ENCODE measurements around the gene NDFIP2.

DNA sequence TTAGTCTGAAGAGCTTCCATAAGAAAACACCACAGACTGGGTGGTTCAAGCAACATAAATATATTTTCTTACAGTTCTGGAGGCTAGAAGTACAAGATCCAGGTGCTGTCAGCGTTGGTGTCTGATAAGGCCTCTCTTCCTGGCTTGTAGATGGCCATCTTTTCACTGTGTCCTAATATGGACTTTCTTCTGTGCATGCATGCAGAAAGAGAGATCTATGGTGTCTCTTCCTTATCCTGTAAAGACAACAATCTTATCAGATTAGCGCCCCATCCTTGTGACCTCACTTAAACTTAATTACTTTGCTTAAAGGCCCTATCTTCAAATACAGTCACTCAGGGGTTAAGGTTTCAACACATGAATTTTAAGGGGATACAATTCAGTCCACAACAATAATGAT is 14.1 kb upstream of the NDFIP2 start:
- no peak for TF ChIP-seq POLR2A (IDR thresholded peaks at IDR 0.05)
- no peak for TF ChIP-seq CTCF (IDR thresholded peaks at IDR 0.05)
- TF ChIP-seq POLR2AphosphoS5 (IDR thresholded peaks at IDR 0.05): no peak
